ENCODE data around the gene ADAM11.

ADAM11 gene

GRCh38 chr17:44787271-44787940 is 28.6 kb downstream of the ADAM11 start:
- in situ Hi-C loops (cut with HindIII; ENCODE audit: low sequenced_read_pairs), result no loop called here
- H3K4me3 ChIP-seq (ENCODE audit: low read depth, low read length), result no peak overlapping the region
- no peak for DNase-seq (ENCODE audit: low read depth, low spot score)
- TF ChIP-seq CTCF (IDR thresholded peaks at IDR 0.05; ENCODE audit: low read depth, low read length), result no peak

- in situ Hi-C loops (cut with HindIII; ENCODE audit: low sequenced_read_pairs), result no loop called here
- no peak for TF ChIP-seq CTCF (IDR thresholded peaks at IDR 0.05; ENCODE audit: low read depth, low read length)
- no peak for DNase-seq (ENCODE audit: low read depth, low spot score)
- H3K4me3 ChIP-seq (ENCODE audit: low read depth, low read length), result no peak overlapping the region
Observed at GRCh38 chr17:44788139-44788538, 29.4 kb downstream of the ADAM11 start.

- H3K4me3 ChIP-seq (ENCODE audit: low read depth, low read length), result no peak overlapping the region
- in situ Hi-C loops (cut with HindIII; ENCODE audit: low sequenced_read_pairs), result no loop called here
- peak; percentile 43 for DNase-seq (ENCODE audit: low read depth, low spot score)
- no peak for TF ChIP-seq CTCF (IDR thresholded peaks at IDR 0.05; ENCODE audit: low read depth, low read length)
Observed at GRCh38 chr17:44792276-44792675, 33.5 kb downstream of the ADAM11 start.

GRCh38 chr17:44793885-44794842 is 35.4 kb downstream of the ADAM11 start:
- in situ Hi-C loops (cut with HindIII; ENCODE audit: low sequenced_read_pairs), result no loop called here
- no peak for TF ChIP-seq CTCF (IDR thresholded peaks at IDR 0.05; ENCODE audit: low read depth, low read length)
- no peak overlapping the region for H3K4me3 ChIP-seq (ENCODE audit: low read depth, low read length)
- DNase-seq (ENCODE audit: low read depth, low spot score), result peak; percentile 27

- no peak overlapping the region for H3K4me3 ChIP-seq (ENCODE audit: low read depth, low read length)
- DNase-seq (ENCODE audit: low read depth, low spot score), result peak; percentile 86
- TF ChIP-seq CTCF (IDR thresholded peaks at IDR 0.05; ENCODE audit: low read depth, low read length), result no peak
- in situ Hi-C loops (cut with HindIII; ENCODE audit: low sequenced_read_pairs), result no loop called here
Observed at GRCh38 chr17:44794851-44795413, 36.1 kb downstream of the ADAM11 start.

- H3K4me3 ChIP-seq (ENCODE audit: low read depth, low read length), result no peak overlapping the region
- no peak for TF ChIP-seq CTCF (IDR thresholded peaks at IDR 0.05; ENCODE audit: low read depth, low read length)
- DNase-seq (ENCODE audit: low read depth, low spot score), result peak; percentile 12
- in situ Hi-C loops (cut with HindIII; ENCODE audit: low sequenced_read_pairs), result no loop called here
Observed at GRCh38 chr17:44795421-44795820, 36.6 kb downstream of the ADAM11 start.

All from astrocyte of the spinal cord (primary cell).